Measurements from ENCODE around the gene SEPTIN3.
"Not testable (repeated sequence)": the region's sequence is repeated elsewhere in the genome, so short reads cannot be mapped to it uniquely, and the experiment has no call there.

The SEPTIN3 gene

DNA sequence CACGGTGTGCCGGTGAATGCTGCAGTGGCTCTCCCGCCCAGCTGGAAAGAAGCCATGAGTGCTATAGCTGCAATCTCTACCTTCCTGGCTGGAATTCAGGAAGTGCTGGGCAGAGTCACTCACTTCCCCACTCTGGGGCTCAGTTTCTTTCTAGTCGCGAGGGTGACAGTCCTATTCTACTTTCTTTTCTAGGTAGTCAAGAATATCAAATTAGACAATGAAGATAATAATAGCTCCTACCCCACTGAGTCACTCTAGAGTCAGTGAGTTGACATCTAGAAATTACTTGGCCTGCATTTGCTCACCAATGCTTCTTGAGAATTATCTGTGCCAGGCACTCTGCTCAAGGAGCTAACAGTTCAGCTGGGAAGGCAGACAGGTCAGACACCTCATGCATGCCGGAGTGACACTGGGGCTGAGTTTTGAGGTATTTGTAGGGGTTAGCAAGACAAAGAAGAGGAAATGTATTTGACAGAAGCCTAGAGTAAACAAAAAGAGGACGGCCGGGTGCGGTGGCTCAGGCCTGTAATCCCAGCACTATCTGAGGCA lies 25.5 kb upstream of the SEPTIN3 start:
- no peak for DNase-seq (ENCODE audit: low read depth in 2 of 2)

- peak; percentile 66 to 68 for DNase-seq (ENCODE audit: low read depth in 2 of 2)
These were observed 22.4 kb upstream of the SEPTIN3 start, which contains the start of gene CENPM for GRCh38 chr22:41946629-41947423. Gene CENPM, minus strand, starts transcription at chr22:41947152. Its CDS starts 76 bp downstream, at chr22:41947076.

- no peak for DNase-seq (ENCODE audit: low read depth in 2 of 2)
These were observed 21.7 kb upstream of the SEPTIN3 start for GRCh38 chr22:41947424-41948080.

- DNase-seq (ENCODE audit: low read depth in 2 of 2), result no peak
These were observed 21.1 kb upstream of the SEPTIN3 start for GRCh38 chr22:41948142-41948541.

GRCh38 chr22:41948928-41949296 lies 20.3 kb upstream of the SEPTIN3 start:
- DNase-seq (ENCODE audit: low read depth in 2 of 2), result not testable (repeated sequence)

DNA sequence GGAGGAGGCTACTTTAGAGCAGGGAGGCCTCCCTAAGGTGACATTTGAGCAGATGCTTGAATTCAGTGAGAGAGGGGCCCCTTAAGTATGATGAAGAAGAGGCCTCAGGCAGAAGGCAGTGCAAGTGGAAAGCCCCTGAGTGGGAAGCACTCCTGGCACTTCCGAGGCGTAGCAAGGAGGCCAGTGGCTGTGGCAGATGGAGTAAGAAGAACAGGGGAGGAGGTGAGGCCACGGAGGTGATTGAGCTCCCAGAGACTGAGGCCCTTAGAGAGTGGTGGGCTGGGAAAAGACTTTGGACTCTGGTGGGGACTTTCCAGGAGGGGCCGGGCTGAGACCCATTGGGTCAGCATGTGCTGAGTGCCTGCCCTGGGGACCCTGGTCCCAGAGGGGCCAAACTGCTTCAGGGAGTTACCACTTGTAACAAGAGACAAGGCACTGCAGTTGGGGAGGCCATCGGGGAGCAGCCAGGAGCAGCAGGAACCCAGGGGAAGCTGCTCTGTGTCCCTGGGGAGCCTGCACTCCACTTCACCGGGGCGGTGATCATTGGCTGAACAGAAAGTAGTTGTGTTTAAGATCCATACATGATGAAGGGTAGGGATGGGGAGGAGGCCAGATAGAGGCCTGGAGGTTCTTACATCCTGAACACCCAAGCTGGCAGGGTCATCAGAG lies 19.8 kb upstream of the SEPTIN3 start:
- DNase-seq (ENCODE audit: low read depth in 2 of 2), result no peak

GRCh38 chr22:41951898-41952474 lies 17.3 kb upstream of the SEPTIN3 start, which contains the start of gene SMIM45:
Gene SMIM45, plus strand, starts transcription at chr22:41952150.
- no peak for DNase-seq (ENCODE audit: low read depth in 2 of 2)

DNA sequence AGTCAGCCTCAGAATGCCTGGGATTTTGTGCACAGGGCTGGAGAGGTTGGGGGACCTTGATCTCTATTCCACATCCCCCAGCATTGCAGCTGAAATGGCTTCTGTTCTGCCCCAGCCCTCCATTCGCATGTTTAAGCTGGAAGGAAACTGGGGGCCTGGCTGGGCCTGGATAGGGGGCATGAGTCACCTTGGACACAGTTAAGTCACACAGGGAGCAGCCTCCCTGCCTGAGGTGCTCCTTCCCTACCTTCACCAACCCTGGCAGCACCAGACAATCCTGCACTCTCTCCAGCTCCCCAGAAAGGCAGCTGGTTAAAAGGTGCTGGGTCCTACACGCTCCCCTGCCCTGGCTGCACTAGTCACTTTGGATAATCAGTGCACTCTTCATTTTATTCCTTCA lies 16.5 kb upstream of the SEPTIN3 start:
- DNase-seq (ENCODE audit: low read depth in 2 of 2), result no peak

- no peak for DNase-seq (ENCODE audit: low read depth in 2 of 2)
These were observed 11.2 kb upstream of the SEPTIN3 start for GRCh38 chr22:41957941-41958556.

- no peak for DNase-seq (ENCODE audit: low read depth in 2 of 2)
These were observed 5.7 kb upstream of the SEPTIN3 start for GRCh38 chr22:41963453-41964111.

DNA sequence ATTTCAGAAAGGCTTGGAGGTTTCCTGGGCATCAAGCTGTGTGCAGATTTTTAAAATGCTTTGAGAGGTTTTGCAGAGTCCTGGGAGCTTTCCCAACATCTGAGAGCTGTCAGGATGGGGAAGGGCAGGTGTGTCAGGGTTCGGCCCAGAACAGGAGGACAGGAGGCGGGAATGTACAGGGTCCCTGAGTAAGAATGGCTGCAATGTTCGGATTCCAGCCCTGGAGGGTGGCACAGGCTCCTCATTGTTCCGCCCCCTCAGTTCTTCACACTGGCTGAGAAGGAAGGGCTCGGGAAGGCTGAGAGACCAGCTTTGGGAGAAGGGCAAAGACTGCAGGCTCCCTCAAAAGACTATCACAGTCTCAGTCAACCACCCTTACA lies 5.1 kb upstream of the SEPTIN3 start:
- no peak for DNase-seq (ENCODE audit: low read depth in 2 of 2)

- DNase-seq (ENCODE audit: low read depth in 2 of 2), result no peak
These were observed 3.0 kb upstream of the SEPTIN3 start for GRCh38 chr22:41966225-41966606.

GRCh38 chr22:41966607-41967240 lies 2.5 kb upstream of the SEPTIN3 start:
- DNase-seq (ENCODE audit: low read depth in 2 of 2), result no peak

- DNase-seq (ENCODE audit: low read depth in 2 of 2), result no peak
These were observed 642 bp upstream of the SEPTIN3 start for GRCh38 chr22:41968601-41969000.

DNA sequence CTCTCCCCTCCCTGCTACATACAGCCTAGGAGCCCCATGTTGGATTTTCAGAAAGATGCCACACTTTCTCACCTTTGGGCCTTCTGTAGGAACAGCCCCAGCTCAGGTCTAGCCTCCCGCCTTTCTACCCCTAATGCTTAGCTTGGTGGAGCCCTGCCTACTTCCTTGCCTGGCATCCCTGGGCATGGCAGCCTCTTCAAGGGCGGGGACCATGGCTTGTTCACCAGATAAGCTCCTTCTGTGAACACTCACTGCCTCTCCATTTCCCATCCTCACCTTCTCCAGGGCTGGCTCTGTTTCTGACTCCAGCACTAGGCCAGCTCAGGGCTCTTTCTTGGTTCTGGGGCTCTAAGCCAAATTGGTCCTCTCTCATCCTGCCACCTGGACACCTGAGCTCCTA lies 1.4 kb downstream of the SEPTIN3 start:
- DNase-seq (ENCODE audit: low read depth in 2 of 2), result no peak

- no peak for DNase-seq (ENCODE audit: low read depth in 2 of 2)
These were observed 2.2 kb downstream of the SEPTIN3 start for GRCh38 chr22:41971431-41971830.

GRCh38 chr22:41974691-41975290 lies 5.5 kb downstream of the SEPTIN3 start:
- DNase-seq (ENCODE audit: low read depth in 2 of 2), result no peak

DNA sequence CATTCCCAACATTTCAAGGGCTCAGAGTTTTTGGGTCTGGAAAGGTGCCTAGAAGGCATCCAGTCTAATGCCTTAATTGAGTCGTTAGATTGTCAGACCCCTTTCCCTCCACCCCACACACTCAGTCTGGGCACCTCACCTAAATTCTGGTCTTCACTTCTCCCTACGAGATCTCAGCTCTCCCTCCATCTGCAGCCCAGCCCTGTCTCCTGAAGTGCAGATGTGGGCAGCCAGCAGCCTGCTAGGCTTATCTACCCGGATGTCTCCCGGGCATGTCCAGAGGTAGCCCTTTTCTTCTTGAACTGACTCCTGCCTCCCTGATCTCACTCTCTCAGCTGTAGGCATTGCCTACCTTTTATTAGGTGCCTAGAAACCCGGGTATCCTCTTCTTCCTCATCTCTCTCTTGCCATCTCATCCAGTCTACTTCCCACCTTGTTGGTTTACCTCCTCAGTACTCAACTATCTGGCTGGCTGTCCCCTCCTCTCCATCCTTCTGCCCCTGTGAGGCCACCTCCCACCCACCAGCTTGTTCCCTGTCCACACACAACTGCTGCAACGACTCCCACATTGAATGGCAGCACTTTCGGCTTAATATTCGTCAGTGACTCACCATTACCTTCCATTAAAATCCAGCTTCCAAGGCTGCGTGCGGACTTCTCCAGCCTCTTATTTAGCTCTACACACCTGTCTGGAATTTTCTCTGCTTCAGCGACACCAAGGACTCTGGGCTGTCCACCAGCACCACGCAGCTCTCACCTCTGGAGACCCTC lies 6.2 kb downstream of the SEPTIN3 start:
- no peak for DNase-seq (ENCODE audit: low read depth in 2 of 2)

Data from stimulated activated CD8-positive, alpha-beta memory T cell treated with anti-CD3 and anti-CD28 coated beads, Interleukin-7, amount 100 ng/mL, for 1 hour (primary cell).